ENCODE data around the gene OR1L8. TPM values are rescaled to one million over a fixed set of nuclear protein-coding genes. Genes with fewer than 3 reads are reported as not detected.
"Not testable (repeated sequence)": the region's sequence is repeated elsewhere in the genome, so short reads cannot be mapped to it uniquely, and the experiment has no call there.

OR1L8 gene, protein sequence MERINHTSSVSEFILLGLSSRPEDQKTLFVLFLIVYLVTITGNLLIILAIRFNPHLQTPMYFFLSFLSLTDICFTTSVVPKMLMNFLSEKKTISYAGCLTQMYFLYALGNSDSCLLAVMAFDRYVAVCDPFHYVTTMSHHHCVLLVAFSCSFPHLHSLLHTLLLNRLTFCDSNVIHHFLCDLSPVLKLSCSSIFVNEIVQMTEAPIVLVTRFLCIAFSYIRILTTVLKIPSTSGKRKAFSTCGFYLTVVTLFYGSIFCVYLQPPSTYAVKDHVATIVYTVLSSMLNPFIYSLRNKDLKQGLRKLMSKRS
- not detected for total RNA-seq

DNA sequence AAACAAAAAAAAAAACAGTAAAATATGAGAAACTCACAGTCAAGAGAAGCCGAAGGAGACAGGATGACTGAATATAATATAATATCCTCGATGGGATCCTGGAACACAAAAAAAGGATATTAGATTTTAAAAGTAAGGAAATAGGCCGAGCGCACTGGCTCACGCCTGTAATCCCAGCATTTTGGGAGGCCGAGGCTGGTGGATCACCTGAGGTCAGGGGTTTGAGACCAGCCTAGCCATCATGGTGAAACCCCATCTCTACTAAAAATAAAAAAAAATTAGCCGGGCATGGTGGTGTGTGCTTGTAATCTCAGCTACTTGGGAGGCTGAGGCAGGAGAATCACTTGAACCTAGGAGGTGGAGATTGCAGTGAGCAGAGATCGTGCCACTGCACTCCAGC, at the start of gene OR1L8:
OR1L8 (minus strand) TSS at position 101 of the 400 bp plus-strand sequence. CDS start 14,907 bp downstream, outside the sequence.
- not testable (repeated sequence) for H3K4me3 ChIP-seq; H3K27me3 ChIP-seq; H3K36me3 ChIP-seq; DNase-seq (ENCODE audit: low spot score in 2 of 2); H3K27ac ChIP-seq; H3K9me3 ChIP-seq; H3K4me1 ChIP-seq
- WGBS = 90% methylated on average over 8 of the region's 8 CpGs

DNA sequence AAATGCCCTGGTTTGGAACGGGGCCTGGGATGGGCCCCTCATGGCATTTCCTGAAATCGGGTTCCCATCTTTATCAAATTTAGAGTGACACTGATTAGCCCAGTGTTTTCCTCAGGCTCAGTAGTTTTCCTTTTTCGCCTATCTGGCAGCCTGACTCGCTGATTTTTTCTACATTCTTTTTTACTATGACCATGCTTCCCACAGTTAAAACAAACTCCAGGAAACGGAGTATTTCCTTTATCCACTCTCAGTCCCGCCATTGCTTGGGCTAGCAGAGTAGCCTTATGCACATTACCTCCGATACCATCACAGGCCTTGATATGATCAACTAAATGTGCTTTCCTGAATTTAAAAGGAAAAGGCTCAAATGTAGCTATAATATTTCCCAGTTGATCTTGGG, 36.8 kb upstream of the OR1L8 start:
- TF ChIP-seq POLR2A (IDR thresholded peaks at IDR 0.05) = no peak
- no peak for TF ChIP-seq POLR2AphosphoS5 (IDR thresholded peaks at IDR 0.05)
- no peak for TF ChIP-seq EP300 (IDR thresholded peaks at IDR 0.05)
- TF ChIP-seq, protein P1, sequence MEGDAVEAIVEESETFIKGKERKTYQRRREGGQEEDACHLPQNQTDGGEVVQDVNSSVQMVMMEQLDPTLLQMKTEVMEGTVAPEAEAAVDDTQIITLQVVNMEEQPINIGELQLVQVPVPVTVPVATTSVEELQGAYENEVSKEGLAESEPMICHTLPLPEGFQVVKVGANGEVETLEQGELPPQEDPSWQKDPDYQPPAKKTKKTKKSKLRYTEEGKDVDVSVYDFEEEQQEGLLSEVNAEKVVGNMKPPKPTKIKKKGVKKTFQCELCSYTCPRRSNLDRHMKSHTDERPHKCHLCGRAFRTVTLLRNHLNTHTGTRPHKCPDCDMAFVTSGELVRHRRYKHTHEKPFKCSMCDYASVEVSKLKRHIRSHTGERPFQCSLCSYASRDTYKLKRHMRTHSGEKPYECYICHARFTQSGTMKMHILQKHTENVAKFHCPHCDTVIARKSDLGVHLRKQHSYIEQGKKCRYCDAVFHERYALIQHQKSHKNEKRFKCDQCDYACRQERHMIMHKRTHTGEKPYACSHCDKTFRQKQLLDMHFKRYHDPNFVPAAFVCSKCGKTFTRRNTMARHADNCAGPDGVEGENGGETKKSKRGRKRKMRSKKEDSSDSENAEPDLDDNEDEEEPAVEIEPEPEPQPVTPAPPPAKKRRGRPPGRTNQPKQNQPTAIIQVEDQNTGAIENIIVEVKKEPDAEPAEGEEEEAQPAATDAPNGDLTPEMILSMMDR (IDR thresholded peaks at IDR 0.05) = no peak
- Histone ChIP-seq H3K27me3 (no peaks in the 10 kb centered on the region), H3K36me3 (no peaks in the 10 kb centered on the region), H3K4me3 (no peak overlapping the region), H3K9me3 (no peaks in the 10 kb centered on the region), H3K27ac (no peak overlapping the region), H3K4me1 (no peaks in the 10 kb centered on the region)
- DNase-seq (ENCODE audit: low spot score in 2 of 2) = no peak
- 74% methylated on average over 7 of the region's 7 CpGs for WGBS

DNA sequence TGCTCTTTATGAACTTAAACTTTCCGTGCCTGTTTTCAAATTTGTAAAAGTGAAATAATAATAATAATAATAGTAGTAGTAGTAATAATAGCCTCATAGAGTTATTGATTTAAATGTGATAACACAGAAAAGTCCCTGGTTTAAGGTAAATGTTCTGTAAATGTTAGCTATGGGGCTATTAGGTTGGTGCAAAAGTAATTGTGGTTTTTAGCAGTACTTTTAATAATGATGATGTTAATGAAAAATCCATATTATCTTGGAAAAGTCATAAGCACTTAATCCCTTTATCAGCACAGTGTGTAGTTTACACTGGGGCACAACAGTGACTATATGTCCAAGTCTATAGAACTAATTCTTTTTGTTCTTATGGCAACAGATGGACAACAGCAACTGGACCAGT, 31.2 kb upstream of the OR1L8 start, which contains the start of gene OR1Q1:
OR1Q1 (plus strand) TSS at position 377 of the 400 bp plus-strand sequence; CDS start at position 377, 0 bp downstream.
- no peaks in the 10 kb centered on the region for H3K27me3 ChIP-seq
- no peaks in the 10 kb centered on the region for H3K36me3 ChIP-seq
- no peak for DNase-seq (ENCODE audit: low spot score in 2 of 2)
- no peaks in the 10 kb centered on the region for H3K9me3 ChIP-seq
- WGBS = 73% methylated on average over 1 of the region's 1 CpG
- no peak within 1 kb of the TSS for H3K4me3 ChIP-seq
- H3K27ac ChIP-seq = no peak within 1 kb of the TSS
- TF ChIP-seq, protein P1 (IDR thresholded peaks at IDR 0.05) = no peak
- TF ChIP-seq EP300 (IDR thresholded peaks at IDR 0.05) = no peak
- TF ChIP-seq POLR2A (IDR thresholded peaks at IDR 0.05) = no peak
- no peaks in the 10 kb centered on the region for H3K4me1 ChIP-seq

DNA sequence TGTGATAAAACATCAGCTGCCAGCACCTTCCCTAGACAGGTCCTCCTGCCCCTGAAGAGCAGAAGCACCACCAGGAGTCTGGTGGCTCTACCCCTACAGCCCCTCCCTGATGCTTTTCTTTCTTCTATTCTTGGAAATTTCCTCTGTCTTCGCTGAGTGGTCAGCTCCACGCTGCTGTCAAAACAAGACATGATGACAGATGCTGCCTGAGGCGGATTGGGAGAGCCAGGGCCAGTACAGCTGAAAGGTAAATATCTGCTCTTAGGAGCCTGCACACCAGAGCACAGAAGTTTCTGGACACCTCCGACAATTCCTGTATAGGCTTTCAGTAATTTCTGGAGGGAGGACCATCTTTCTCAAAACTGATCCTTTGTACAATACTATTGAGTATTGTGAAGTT, 26.6 kb upstream of the OR1L8 start:
- no peaks in the 10 kb centered on the region for H3K9me3 ChIP-seq
- no peaks in the 10 kb centered on the region for H3K36me3 ChIP-seq
- no peak for DNase-seq (ENCODE audit: low spot score in 2 of 2)
- TF ChIP-seq, protein P1 (IDR thresholded peaks at IDR 0.05) = no peak
- TF ChIP-seq POLR2AphosphoS5 (IDR thresholded peaks at IDR 0.05) (no peak), EP300 (IDR thresholded peaks at IDR 0.05) (no peak), POLR2A (IDR thresholded peaks at IDR 0.05) (no peak)
- no peaks in the 10 kb centered on the region for H3K27me3 ChIP-seq
- WGBS = 65% methylated on average over 4 of the region's 4 CpGs
- no peak overlapping the region for H3K4me3 ChIP-seq
- no peaks in the 10 kb centered on the region for H3K4me1 ChIP-seq
- H3K27ac ChIP-seq = no peak overlapping the region

DNA sequence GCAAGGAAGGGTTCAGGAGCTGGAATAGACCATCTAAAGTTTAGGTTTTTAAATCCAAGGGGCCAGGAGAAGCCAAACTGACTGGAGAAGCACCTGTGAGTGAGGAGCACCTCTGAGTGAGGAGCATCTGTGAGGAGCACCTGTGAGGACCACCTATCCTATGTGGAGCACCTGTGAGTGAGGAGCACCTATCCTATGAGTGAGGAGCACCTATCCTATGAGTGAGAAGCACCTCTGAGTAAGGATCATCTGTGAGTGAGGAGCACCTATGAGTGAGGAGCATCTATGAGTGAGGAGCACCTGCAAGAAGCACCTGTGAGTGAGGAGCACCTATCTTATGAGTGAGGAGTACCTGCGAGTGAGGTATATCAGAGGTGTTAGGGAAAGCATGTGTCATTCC, 23.4 kb upstream of the OR1L8 start:
- Histone ChIP-seq H3K4me1 (no peaks in the 10 kb centered on the region), H3K4me3 (no peak overlapping the region), H3K9me3 (no peaks in the 10 kb centered on the region), H3K36me3 (no peaks in the 10 kb centered on the region), H3K27me3 (no peaks in the 10 kb centered on the region), H3K27ac (no peak overlapping the region)
- TF ChIP-seq EP300 (IDR thresholded peaks at IDR 0.05) (no peak), POLR2AphosphoS5 (IDR thresholded peaks at IDR 0.05) (no peak), POLR2A (IDR thresholded peaks at IDR 0.05) (no peak)
- TF ChIP-seq, protein P1 (IDR thresholded peaks at IDR 0.05) = no peak
- DNase-seq (ENCODE audit: low spot score in 2 of 2) = no peak
- 100% methylated on average over 1 of the region's 1 CpG for WGBS
